Sigmoid colon (tissue), 4 donors: ENCODE data around the gene ZP2.

Experiments used
- EP300 ChIP-seq, 4 donors: sonication (generic); formaldehyde crosslinking; IDR thresholded peaks; one replicate each; pipeline ENCODE4 v1.6.1; 2017; ENCODE audit warnings: antibody characterized with exemption in 4 of 4
- POLR2A ChIP-seq, 2 donors: fragments of 450-650 bp; IDR thresholded peaks; one replicate each; pipeline ENCODE4 v1.6.1; 2016; ENCODE audit warnings: antibody characterized with exemption in 2 of 2, mild to moderate bottlenecking in 2 of 2, moderate library complexity in 2 of 2
- POLR2AphosphoS5 ChIP-seq, 4 donors: sonication (generic); formaldehyde crosslinking; IDR thresholded peaks; one replicate each; pipeline ENCODE4 v1.6.1; 2017; ENCODE audit warnings: antibody characterized with exemption in 4 of 4
- TF ChIP-seq, protein P1 (sequence below), 4 experiments: fragments of 450-650 bp in 3 of 4; fragments of 200-600 bp in 1 of 4; IDR thresholded peaks; one replicate each; pipeline ENCODE4 v1.5.1; 2016 to 2019; ENCODE audit warnings: antibody characterized with exemption in 4 of 4, mild to moderate bottlenecking in 3 of 4, moderate library complexity in 2 of 4

DNA sequence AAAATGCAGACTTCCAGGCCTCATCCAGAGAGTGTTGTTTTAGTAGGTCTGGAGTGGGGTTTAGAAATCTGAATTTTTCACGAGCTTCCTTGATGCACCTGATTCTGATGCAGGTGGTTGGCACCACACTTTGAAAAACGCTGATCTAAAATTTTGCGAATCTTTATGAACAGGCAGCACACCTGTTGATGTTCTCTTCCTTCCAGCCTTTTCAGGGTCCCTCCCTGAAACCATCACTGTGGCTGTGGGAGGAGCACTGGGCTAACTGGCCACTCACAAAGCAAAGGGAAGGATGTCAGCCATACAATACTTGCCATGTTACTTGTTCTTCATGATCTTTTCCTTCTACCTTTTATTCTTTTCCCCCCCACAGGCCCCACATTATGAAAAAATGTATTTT is 38.7 kb downstream of the ZP2 start:
- TF ChIP-seq, protein P1, sequence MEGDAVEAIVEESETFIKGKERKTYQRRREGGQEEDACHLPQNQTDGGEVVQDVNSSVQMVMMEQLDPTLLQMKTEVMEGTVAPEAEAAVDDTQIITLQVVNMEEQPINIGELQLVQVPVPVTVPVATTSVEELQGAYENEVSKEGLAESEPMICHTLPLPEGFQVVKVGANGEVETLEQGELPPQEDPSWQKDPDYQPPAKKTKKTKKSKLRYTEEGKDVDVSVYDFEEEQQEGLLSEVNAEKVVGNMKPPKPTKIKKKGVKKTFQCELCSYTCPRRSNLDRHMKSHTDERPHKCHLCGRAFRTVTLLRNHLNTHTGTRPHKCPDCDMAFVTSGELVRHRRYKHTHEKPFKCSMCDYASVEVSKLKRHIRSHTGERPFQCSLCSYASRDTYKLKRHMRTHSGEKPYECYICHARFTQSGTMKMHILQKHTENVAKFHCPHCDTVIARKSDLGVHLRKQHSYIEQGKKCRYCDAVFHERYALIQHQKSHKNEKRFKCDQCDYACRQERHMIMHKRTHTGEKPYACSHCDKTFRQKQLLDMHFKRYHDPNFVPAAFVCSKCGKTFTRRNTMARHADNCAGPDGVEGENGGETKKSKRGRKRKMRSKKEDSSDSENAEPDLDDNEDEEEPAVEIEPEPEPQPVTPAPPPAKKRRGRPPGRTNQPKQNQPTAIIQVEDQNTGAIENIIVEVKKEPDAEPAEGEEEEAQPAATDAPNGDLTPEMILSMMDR (IDR thresholded peaks at IDR 0.05): no peak
- TF ChIP-seq POLR2A (IDR thresholded peaks at IDR 0.05) (no peak), POLR2AphosphoS5 (IDR thresholded peaks at IDR 0.05) (no peak), EP300 (IDR thresholded peaks at IDR 0.05) (no peak)
